Fibroblast of lung (primary cell): ENCODE measurements around the gene RANGRF. TPM values are rescaled to one million over a fixed set of nuclear protein-coding genes. Genes with fewer than 3 reads are reported as not detected.

Source experiments
- polyA plus RNA-seq, 2 donors: library from polyadenylated mRNA; depleted of rRNA in 1 of 2; stranded (reverse) in 1 of 2; unstranded in 1 of 2; fragments of >200 nt; gene quantifications; 2 replicates each; pipeline ENCODE4 v1.2.1, GENCODE V29; 2011 to 2012; ENCODE audit warnings: missing spikeins in 1 of 2
- total RNA-seq: library from RNA; depleted of rRNA; stranded (reverse); fragments of >200 nt; gene quantifications from 2 replicates; pipeline ENCODE4 v1.2.1, GENCODE V29; 2014

The RANGRF gene
- total and polyA plus RNA-seq, 2 donors (not counting 1 experiment from before 2014, with no cell fraction given): 15.4 to 19.8 TPM

Other genes starting within 250 kb of the RANGRF start
- not detected in 2 replicates for gene ALOX15B, start 249.6 kb upstream of the RANGRF start, total RNA-seq
- not detected in 2 replicates for gene ALOX15B, start 249.6 kb upstream of the RANGRF start, polyA plus RNA-seq
- not detected in 2 replicates for gene ALOX12B, start 201.0 kb upstream of the RANGRF start, total RNA-seq
- gene ALOX12B, start 201.0 kb upstream of the RANGRF start, polyA plus RNA-seq: not detected in 2 replicates
- gene ALOXE3, start 170.2 kb upstream of the RANGRF start, total RNA-seq: not detected in 2 replicates
- 0.01 and 0.03 TPM in 2 replicates for gene ALOXE3, start 170.2 kb upstream of the RANGRF start, polyA plus RNA-seq
- gene HES7, start 164.6 kb upstream of the RANGRF start, total RNA-seq: under 0.01 TPM in 1 of 2 replicates, not detected in the other
- gene HES7, start 164.6 kb upstream of the RANGRF start, polyA plus RNA-seq: not detected in 2 replicates
- 3.1 and 6.9 TPM in 2 replicates for gene PER1, start 136.3 kb upstream of the RANGRF start, total RNA-seq
- 2.5 and 4.1 TPM in 2 replicates for gene PER1, start 136.3 kb upstream of the RANGRF start, polyA plus RNA-seq
- 3.6 and 8.1 TPM in 2 replicates for gene VAMP2, start 125.7 kb upstream of the RANGRF start, total RNA-seq
- gene VAMP2, start 125.7 kb upstream of the RANGRF start, polyA plus RNA-seq: 12.2 and 14.2 TPM in 2 replicates
- gene TMEM107, start 112.3 kb upstream of the RANGRF start, total RNA-seq: 15.4 and 36.0 TPM in 2 replicates
- gene TMEM107, start 112.3 kb upstream of the RANGRF start, polyA plus RNA-seq: 9.8 and 13.0 TPM in 2 replicates
- gene BORCS6, start 98.5 kb upstream of the RANGRF start, total RNA-seq: 6.9 and 11.4 TPM in 2 replicates
- 2.8 and 2.9 TPM in 2 replicates for gene BORCS6, start 98.5 kb upstream of the RANGRF start, polyA plus RNA-seq
- 0.26 and 8.4 TPM in 2 replicates for gene AURKB, start 78.1 kb upstream of the RANGRF start, total RNA-seq
- 7.5 and 37.8 TPM in 2 replicates for gene AURKB, start 78.1 kb upstream of the RANGRF start, polyA plus RNA-seq
- gene CTC1, start 40.6 kb upstream of the RANGRF start, total RNA-seq: 4.6 and 5.0 TPM in 2 replicates
- 4.7 and 6.9 TPM in 2 replicates for gene CTC1, start 40.6 kb upstream of the RANGRF start, polyA plus RNA-seq
- gene PFAS, start 39.4 kb upstream of the RANGRF start, total RNA-seq: 9.4 and 11.3 TPM in 2 replicates
- gene PFAS, start 39.4 kb upstream of the RANGRF start, polyA plus RNA-seq: 9.8 and 20.8 TPM in 2 replicates
- 0.77 and 1.7 TPM in 2 replicates for gene SLC25A35, start 6.7 kb downstream of the RANGRF start, total RNA-seq
- 1.1 and 2.7 TPM in 2 replicates for gene SLC25A35, start 6.7 kb downstream of the RANGRF start, polyA plus RNA-seq
- not detected in 2 replicates for gene ARHGEF15, start 21.6 kb downstream of the RANGRF start, total RNA-seq
- gene ARHGEF15, start 21.6 kb downstream of the RANGRF start, polyA plus RNA-seq: not detected in 2 replicates
- not detected in 2 replicates for gene ODF4, start 51.2 kb downstream of the RANGRF start, total RNA-seq
- gene ODF4, start 51.2 kb downstream of the RANGRF start, polyA plus RNA-seq: not detected in 2 replicates
- gene RPL26, start 94.5 kb downstream of the RANGRF start, total RNA-seq: 2,663 and 4,635 TPM in 2 replicates
- 3,934 and 4,116 TPM in 2 replicates for gene RPL26, start 94.5 kb downstream of the RANGRF start, polyA plus RNA-seq
- gene RNF222, start 109.2 kb downstream of the RANGRF start, total RNA-seq: not detected in 2 replicates
- not detected in 2 replicates for gene RNF222, start 109.2 kb downstream of the RANGRF start, polyA plus RNA-seq
- gene NDEL1, start 147.2 kb downstream of the RANGRF start, total RNA-seq: 34.9 and 45.4 TPM in 2 replicates
- 67.3 and 88.6 TPM in 2 replicates for gene NDEL1, start 147.2 kb downstream of the RANGRF start, polyA plus RNA-seq